Gastrocnemius medialis (tissue), 4 donors: Measurements from ENCODE around the gene EXOC2.

Experiments used
- CTCF ChIP-seq, 5 experiments: fragments of 450-650 bp in 3 of 5; fragments of 200-600 bp in 2 of 5; sonication (generic) in 2 of 5; IDR thresholded peaks in 4 of 5; conservative IDR thresholded peaks in 1 of 5; 1 replicate in 4 of 5; 2 replicates in 1 of 5; pipeline ENCODE4 v1.5.1; 2016 to 2019; ENCODE audit warnings: antibody characterized with exemption in 5 of 5, mild to moderate bottlenecking in 3 of 5, moderate library complexity in 3 of 5
- POLR2A ChIP-seq, 2 donors: fragments of 450-650 bp; IDR thresholded peaks; one replicate each; pipeline ENCODE4 v1.6.1; 2017; ENCODE audit warnings: antibody characterized with exemption in 2 of 2, mild to moderate bottlenecking in 2 of 2, moderate library complexity in 2 of 2

- TF ChIP-seq POLR2A (IDR thresholded peaks at IDR 0.05) (no peak), CTCF (IDR thresholded peaks at IDR 0.05 in 4 of 5, conservative IDR thresholded peaks at IDR 0.05 in 1 of 5) (no peak)
Measured at GRCh38 chr6:441126-441920, 251.6 kb downstream of the EXOC2 start.
